ENCODE data around the gene DCLRE1A.

DNA sequence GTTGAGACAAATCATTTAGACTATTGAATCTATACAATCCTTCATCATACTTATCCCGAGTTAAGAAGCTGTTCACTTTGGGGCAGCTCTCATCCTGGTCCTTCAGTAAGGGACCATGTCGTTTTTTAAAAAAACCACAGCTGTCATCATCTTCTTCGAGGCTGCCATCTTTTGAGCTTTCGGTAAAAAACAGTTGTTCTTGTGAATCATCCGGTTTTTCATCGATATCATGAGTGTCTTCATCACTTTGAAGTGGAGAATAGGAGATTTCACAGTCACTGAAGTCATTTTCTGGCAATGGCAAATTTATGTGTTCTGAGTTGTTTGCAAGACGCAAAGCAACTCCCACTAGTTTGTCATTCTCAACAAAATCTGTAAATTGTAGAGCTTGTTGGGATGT lies 3.9 kb downstream of the DCLRE1A start:
- TF ChIP-seq EZH2phosphoT487 (IDR thresholded peaks at IDR 0.05; ENCODE audit: insufficient read depth, low read depth), result no peak
- TF ChIP-seq EZH2 (IDR thresholded peaks at IDR 0.05; ENCODE audit: insufficient read depth, poor library complexity, severe bottlenecking), result no peak

Data from GM23248 (cell line).